Liver (tissue), 3 donors: ENCODE results near the gene CTNNAL1.

Experiments
- RAD21 ChIP-seq, 2 donors: IDR thresholded peaks; 2 replicates each; pipeline ENCODE4 v1.6.1; 2016; ENCODE audit warnings: antibody characterized with exemption in 2 of 2, mild to moderate bottlenecking in 2 of 2
- TAF1 ChIP-seq: conservative IDR thresholded peaks from 2 replicates; pipeline ENCODE4 v1.6.1; 2016; ENCODE audit warnings: antibody characterized with exemption, mild to moderate bottlenecking
- YY1 ChIP-seq: IDR thresholded peaks from 2 replicates; pipeline ENCODE4 v1.6.1; 2016; ENCODE audit warnings: antibody characterized with exemption, mild to moderate bottlenecking
- TF ChIP-seq, protein P1 (sequence below): fragments of 150-350 bp; IDR thresholded peaks from 2 replicates; pipeline ENCODE4 v1.5.1; 2017; ENCODE audit warnings: improper control_type of control experiment, low read depth, low read length; ENCODE audit not compliant: missing input control
- donor health status: healthy.
- donor health status: healthy.

DNA sequence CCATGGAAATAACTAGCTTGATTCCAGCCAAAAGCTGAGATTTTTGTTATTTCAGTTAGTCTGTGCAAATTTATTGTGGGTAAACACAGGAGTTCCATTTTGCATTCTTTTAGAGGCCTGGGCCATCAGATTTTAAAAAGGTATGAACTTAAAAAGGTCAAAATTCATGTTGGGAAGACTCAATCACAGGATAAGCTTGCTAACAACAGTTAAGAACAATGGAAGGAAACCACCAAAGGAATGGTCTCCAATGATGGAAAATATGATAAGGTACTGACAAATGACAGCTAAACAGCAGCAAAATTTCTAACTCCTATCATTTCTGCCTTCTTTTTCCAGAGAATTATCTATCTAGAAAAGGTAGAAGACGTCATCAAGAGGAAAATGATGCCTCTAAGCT is 63.1 kb downstream of the CTNNAL1 start:
- TF ChIP-seq YY1 (no peak), TAF1 (no peak), RAD21 (IDR thresholded peaks at IDR 0.05) (no peak)
- TF ChIP-seq, protein P1, sequence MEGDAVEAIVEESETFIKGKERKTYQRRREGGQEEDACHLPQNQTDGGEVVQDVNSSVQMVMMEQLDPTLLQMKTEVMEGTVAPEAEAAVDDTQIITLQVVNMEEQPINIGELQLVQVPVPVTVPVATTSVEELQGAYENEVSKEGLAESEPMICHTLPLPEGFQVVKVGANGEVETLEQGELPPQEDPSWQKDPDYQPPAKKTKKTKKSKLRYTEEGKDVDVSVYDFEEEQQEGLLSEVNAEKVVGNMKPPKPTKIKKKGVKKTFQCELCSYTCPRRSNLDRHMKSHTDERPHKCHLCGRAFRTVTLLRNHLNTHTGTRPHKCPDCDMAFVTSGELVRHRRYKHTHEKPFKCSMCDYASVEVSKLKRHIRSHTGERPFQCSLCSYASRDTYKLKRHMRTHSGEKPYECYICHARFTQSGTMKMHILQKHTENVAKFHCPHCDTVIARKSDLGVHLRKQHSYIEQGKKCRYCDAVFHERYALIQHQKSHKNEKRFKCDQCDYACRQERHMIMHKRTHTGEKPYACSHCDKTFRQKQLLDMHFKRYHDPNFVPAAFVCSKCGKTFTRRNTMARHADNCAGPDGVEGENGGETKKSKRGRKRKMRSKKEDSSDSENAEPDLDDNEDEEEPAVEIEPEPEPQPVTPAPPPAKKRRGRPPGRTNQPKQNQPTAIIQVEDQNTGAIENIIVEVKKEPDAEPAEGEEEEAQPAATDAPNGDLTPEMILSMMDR, result no peak
